Measurements from ENCODE around the gene GPT2. TPM values are rescaled to one million over a fixed set of nuclear protein-coding genes. Genes with fewer than 3 reads are reported as not detected.
A peak's percentile ranks its signal among the peaks of the same experiment; 100 is the strongest.
"Not testable (repeated sequence)": the region's sequence is repeated elsewhere in the genome, so short reads cannot be mapped to it uniquely, and the experiment has no call there.

The GPT2 gene
- total RNA-seq, 1 experiment from 2014 or later, result 38.3 TPM

DNA sequence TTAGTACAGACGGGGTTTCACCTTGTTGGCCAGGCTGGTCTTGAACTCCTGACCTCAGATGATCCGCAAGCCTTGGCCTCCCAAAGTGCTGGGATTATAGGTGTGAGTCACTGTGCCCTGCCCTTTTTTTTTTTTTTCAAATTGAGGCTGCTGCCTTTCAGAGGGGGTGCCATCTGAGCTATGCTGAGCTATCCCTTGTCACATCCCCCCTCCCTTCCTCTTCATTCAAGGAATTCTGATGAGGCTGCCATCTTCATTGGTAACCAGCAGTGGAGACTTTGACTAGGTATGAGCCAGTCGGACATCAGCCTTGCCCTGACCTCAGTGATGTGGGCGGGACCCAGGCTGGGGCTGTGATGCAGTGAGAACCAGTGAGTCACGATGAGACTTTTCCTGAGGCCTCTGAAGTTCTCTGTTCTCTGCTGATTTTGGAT lies 24.4 kb upstream of the GPT2 start:
- in situ Hi-C loops (cut with HindIII; ENCODE audit: low sequenced_read_pairs), result no loop called here
- no peak for DNase-seq (ENCODE audit: low spot score)

DNA sequence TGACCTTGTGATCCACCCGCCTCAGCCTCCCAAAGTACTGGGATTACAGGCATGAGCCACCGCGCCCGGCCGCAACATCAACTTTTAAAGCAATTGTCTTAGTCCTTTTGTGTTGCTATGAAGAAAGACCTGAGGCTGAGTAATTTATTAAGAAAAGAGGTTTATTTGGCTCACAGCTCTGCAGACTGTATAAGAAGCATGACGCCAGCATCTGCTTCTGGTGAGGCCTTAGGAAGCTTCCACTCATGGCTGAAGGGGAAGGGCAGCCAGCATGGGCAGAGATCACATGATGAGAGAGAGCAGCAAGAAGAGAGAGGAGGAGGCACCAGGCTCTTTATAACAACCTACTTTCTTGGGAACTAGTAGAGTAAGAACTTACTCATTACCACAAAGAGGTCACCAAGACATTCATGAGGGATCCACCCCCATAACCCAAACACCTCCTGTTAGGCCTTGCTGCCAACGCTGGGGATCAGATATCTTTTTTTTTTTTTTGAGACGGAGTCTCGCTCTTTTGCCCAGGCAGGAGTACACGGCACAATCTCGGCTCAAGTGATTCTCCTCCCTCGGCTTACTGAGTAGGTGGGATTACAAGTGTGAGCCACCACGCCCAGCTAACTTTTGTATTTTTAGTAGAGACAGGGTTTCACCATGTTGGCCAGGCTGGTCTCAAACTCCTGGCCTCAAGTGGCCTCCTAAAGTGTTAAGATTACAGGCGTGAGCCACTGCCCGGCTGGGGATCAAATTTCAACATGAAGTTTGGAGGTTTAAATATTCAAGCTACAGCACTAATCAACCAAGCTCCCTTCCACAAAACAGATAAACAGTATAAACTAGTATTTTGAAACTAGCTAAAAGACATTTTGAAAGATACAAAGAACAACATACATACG lies 21.4 kb upstream of the GPT2 start:
- in situ Hi-C loops (cut with HindIII; ENCODE audit: low sequenced_read_pairs), result no loop called here
- no peak for DNase-seq (ENCODE audit: low spot score)

DNA sequence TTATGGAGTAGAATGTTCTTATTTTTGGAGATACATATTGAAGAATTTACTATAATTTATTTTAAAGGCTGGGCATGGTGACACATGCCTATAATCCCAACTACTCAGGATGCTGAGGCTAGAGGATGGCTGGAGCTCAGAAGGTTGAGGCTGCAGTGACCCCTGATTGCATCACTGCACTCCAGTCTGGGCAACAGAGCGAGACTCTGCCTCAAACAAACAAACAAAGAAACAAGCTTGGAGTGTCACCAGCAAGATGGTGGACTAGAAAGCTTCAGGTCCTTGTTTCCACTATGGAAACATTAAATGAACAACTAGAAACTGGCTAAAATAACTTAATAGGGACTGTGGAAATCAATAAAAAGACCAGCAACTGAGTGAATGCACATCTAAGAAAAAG lies 17.9 kb upstream of the GPT2 start:
- in situ Hi-C loops (cut with HindIII; ENCODE audit: low sequenced_read_pairs), result no loop called here

DNA sequence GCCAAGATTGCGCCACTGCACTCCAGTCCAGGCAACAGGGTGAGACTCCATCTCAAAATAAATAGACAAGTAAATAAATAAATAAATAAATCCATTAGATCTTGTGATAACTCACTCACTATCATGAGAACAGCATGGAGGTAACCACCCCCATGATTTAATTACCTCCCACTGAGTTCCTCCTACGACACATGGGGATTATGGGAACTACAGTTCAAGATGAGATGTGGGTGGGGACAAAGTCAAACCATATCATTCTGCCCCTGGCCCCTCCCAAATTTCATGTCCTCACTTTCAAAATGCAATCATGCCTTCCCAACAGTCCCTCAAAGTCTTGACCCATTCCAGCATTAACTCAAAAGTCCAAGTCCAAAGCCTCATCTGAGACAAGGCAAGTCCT lies 16.7 kb upstream of the GPT2 start:
- DNase-seq (ENCODE audit: low spot score); in situ Hi-C loops (cut with HindIII; ENCODE audit: low sequenced_read_pairs): not testable (repeated sequence)

More for the DNA sequence above, 17.9 kb upstream of the GPT2 start:
- DNase-seq (ENCODE audit: low spot score), result no peak

- in situ Hi-C loops (cut with HindIII; ENCODE audit: low sequenced_read_pairs); DNase-seq (ENCODE audit: low spot score): not testable (repeated sequence)
These were observed 15.3 kb upstream of the GPT2 start for GRCh38 chr16:46868891-46869290.

DNA sequence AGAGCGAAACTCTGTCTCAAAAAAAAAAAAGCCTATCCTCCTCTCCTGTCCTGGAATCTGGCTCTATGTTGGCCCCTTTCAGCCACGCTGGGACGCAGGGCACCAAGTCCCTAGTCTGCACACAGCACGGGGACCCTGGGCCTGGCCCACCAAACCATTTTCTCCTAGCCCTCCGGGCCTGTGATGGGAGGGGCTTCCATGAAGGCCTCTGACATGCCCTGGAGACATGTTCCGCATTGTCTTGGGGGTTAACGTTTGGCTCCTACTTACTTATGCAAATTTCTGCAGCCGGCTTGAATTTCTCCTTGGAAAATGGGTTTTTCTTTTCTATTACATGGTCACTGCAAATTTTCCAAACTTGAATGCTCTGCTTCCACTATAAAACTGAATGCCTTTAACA lies 12.6 kb upstream of the GPT2 start:
- DNase-seq (ENCODE audit: low spot score), result no peak
- in situ Hi-C loops (cut with HindIII; ENCODE audit: low sequenced_read_pairs), result no loop called here

- DNase-seq (ENCODE audit: low spot score), result no peak
- in situ Hi-C loops (cut with HindIII; ENCODE audit: low sequenced_read_pairs), result no loop called here
These were observed 11.0 kb upstream of the GPT2 start for GRCh38 chr16:46873201-46873600.

DNA sequence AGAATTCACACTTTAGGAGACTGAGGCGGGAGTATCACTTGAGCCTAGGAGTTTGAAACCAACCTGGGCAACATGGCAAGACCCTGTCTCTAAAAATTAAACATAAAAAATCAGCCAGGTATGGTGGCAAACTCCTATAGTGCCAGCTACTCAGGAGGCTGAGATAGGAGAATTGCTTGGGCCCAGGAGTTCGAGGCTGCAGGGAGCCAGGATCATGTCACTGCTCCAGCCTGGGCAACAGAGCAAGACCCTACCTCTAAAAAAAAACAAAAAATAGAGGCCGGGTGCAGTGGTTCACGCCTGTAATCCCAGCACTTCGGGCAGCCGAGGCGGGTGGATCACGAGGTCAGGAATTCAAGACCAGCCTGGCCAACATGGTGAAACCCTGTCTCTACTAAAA lies 8.9 kb upstream of the GPT2 start:
- in situ Hi-C loops (cut with HindIII; ENCODE audit: low sequenced_read_pairs), result no loop called here
- DNase-seq (ENCODE audit: low spot score), result no peak

GRCh38 chr16:46882304-46882939 lies 1.7 kb upstream of the GPT2 start:
- in situ Hi-C loops (cut with HindIII; ENCODE audit: low sequenced_read_pairs), result no loop called here
- DNase-seq (ENCODE audit: low spot score), result no peak

GRCh38 chr16:46882940-46883307 lies 1.2 kb upstream of the GPT2 start:
- in situ Hi-C loops (cut with HindIII; ENCODE audit: low sequenced_read_pairs), result no loop called here
- no peak for DNase-seq (ENCODE audit: low spot score)

- in situ Hi-C loops (cut with HindIII; ENCODE audit: low sequenced_read_pairs), result no loop called here
- DNase-seq (ENCODE audit: low spot score), result no peak
These were observed 841 bp upstream of the GPT2 start for GRCh38 chr16:46883353-46883689.

- DNase-seq (ENCODE audit: low spot score), result peak; percentile 33
- in situ Hi-C loops (cut with HindIII; ENCODE audit: low sequenced_read_pairs), result no loop called here
These were observed 541 bp downstream of the GPT2 start for GRCh38 chr16:46884513-46885293.

- DNase-seq (ENCODE audit: low spot score), result peak; percentile 11
- in situ Hi-C loops (cut with HindIII; ENCODE audit: low sequenced_read_pairs), result no loop called here
These were observed 2.0 kb downstream of the GPT2 start for GRCh38 chr16:46885960-46886763.

DNA sequence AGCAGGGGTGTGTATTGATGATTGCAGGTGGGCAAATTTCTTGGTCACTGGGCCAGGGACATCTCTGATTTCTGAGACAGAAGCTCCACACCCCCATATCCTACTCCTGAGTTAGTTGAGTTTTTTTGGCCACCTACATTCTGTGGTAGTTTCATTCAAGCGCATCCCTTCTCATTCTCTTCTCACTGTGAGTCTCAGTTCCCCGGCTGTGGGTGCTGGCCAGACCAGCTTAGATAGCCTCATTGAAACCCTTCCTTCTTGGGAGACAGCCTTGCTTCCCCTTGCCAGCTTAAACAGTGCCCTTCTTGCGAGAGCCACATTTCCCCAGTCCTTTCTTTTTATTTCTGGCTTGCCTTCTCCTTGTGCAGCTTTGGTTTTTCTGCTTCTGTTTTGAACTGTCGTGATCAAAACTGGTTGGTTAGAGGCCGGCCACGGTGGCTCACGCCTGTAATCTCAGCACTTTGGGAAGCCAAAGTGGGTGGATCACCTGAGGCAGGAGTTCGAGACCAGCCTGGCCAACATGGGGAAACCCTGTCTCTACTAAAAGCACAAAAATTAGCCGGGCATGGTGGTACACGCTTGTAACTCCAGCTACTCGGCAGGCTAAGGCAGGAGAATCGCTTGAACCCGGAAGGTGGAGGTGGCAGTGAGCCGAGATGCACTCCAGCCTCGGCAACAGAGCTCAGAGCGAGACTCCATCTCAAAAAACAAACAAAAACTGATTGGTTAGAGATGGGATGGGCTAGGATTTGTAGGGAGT lies 2.8 kb downstream of the GPT2 start:
- in situ Hi-C loops (cut with HindIII; ENCODE audit: low sequenced_read_pairs), result no loop called here

GRCh38 chr16:46887524-46887854 lies 3.3 kb downstream of the GPT2 start:
- no peak for DNase-seq (ENCODE audit: low spot score)
- in situ Hi-C loops (cut with HindIII; ENCODE audit: low sequenced_read_pairs), result no loop called here

More for the DNA sequence above, 2.8 kb downstream of the GPT2 start:
- no peak for DNase-seq (ENCODE audit: low spot score)

- in situ Hi-C loops (cut with HindIII; ENCODE audit: low sequenced_read_pairs), result no loop called here
- no peak for DNase-seq (ENCODE audit: low spot score)
These were observed 5.2 kb downstream of the GPT2 start for GRCh38 chr16:46889245-46889941.

DNA sequence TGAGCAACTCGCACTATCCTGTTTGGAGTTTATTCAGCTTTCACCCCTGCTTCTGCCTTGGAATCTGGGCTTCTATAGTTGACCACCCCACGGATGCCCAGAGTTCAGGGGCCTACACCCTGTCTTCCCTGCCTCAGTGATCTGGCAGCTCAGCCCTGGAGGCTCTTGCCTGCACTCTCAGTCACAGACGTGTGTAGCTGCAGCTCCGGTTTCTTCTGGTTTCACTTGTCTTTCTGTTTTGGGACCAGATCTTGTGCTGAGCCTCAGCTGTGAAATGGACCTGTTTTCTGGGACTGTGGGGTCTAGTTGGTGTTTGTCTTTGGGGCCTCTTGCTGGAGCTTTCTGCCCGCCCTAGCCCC lies 5.8 kb downstream of the GPT2 start:
- in situ Hi-C loops (cut with HindIII; ENCODE audit: low sequenced_read_pairs), result no loop called here
- DNase-seq (ENCODE audit: low spot score), result no peak

GRCh38 chr16:46891910-46892309 lies 7.7 kb downstream of the GPT2 start:
- in situ Hi-C loops (cut with HindIII; ENCODE audit: low sequenced_read_pairs), result no loop called here
- no peak for DNase-seq (ENCODE audit: low spot score)

Measured in G401 (cell line).